ENCODE data around the gene CBFA2T2. TPM values are rescaled to one million over a fixed set of nuclear protein-coding genes. Genes with fewer than 3 reads are reported as not detected.

Gene CBFA2T2
- total and polyA plus RNA-seq, 2 experiments from 2014 or later = 29.2 to 33.1 TPM

GRCh38 chr20:33654680-33655161, 164.8 kb downstream of the CBFA2T2 start:
- Histone ChIP-seq H4K20me1 (ENCODE audit: insufficient read depth, poor library complexity, severe bottlenecking) (no peaks in the 10 kb centered on the region), H3K9me2 (replicated peaks; ENCODE audit: insufficient read depth) (no peaks in the 10 kb centered on the region), H3K79me2 (no peaks in the 10 kb centered on the region), H3K9me3 (ENCODE audit: low read depth) (no peaks in the 10 kb centered on the region), H3K4me3 (no peak overlapping the region), H3K27me3 (no peaks in the 10 kb centered on the region), H2AFZ (no peak overlapping the region), H3K36me3 (replicated peaks; ENCODE audit: insufficient read depth, low read depth) (no peaks in the 10 kb centered on the region), H3K27ac (peak overlapping the region; percentile 93), H3K4me1 (ENCODE audit: insufficient read depth) (peaks cover 26% of the 10 kb centered on the region), H3K4me2 (peak overlapping the region; percentile 46)
- TF ChIP-seq EZH2phosphoT487 (IDR thresholded peaks at IDR 0.05; ENCODE audit: low read depth, severe bottlenecking, unreplicated experiment) (no peak), EZH2 (IDR thresholded peaks at IDR 0.05; ENCODE audit: borderline replicate concordance) (no peak)
- TF ChIP-seq, protein P1, sequence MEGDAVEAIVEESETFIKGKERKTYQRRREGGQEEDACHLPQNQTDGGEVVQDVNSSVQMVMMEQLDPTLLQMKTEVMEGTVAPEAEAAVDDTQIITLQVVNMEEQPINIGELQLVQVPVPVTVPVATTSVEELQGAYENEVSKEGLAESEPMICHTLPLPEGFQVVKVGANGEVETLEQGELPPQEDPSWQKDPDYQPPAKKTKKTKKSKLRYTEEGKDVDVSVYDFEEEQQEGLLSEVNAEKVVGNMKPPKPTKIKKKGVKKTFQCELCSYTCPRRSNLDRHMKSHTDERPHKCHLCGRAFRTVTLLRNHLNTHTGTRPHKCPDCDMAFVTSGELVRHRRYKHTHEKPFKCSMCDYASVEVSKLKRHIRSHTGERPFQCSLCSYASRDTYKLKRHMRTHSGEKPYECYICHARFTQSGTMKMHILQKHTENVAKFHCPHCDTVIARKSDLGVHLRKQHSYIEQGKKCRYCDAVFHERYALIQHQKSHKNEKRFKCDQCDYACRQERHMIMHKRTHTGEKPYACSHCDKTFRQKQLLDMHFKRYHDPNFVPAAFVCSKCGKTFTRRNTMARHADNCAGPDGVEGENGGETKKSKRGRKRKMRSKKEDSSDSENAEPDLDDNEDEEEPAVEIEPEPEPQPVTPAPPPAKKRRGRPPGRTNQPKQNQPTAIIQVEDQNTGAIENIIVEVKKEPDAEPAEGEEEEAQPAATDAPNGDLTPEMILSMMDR (IDR thresholded peaks at IDR 0.05; ENCODE audit: poor library complexity) = no peak
- peak; percentile 60 for DNase-seq (ENCODE audit: low spot score)
- 71% methylated on average over 14 of the region's 14 CpGs for WGBS (ENCODE audit: low lambda C conversion rate, missing lambda C conversion rate)

DNA sequence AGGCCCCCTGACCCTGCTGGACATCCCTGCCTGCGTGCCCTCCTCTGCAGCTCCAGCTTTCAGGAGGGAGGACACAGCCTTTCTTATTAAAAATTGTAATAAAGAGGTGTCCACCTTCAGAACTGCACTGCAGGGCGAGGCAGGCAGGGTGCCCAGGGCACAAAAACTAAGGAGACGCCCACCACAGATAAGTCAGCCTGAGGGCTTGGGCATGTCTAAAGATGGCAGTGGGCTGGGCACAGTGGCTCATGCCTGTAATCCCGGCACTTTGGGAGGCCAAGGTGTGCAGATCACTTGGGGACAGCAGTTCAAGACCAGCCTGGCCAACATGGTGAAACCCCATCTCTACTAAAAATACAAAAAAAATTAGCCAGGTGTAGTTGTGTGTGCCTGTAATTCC, 165.3 kb downstream of the CBFA2T2 start:
- WGBS (ENCODE audit: low lambda C conversion rate, missing lambda C conversion rate) = 81% methylated on average over 4 of the region's 4 CpGs
- H3K27ac ChIP-seq = peak overlapping the region; percentile 93

GRCh38 chr20:33656010-33656782, 166.3 kb downstream of the CBFA2T2 start:
- no peaks in the 10 kb centered on the region for H3K27me3 ChIP-seq
- WGBS (ENCODE audit: low lambda C conversion rate, missing lambda C conversion rate) = over 99% methylated on average over 10 of the region's 10 CpGs
- H3K4me2 ChIP-seq = no peak overlapping the region
- H3K9me3 ChIP-seq (ENCODE audit: low read depth) = no peaks in the 10 kb centered on the region
- H3K4me3 ChIP-seq = no peak overlapping the region
- no peaks in the 10 kb centered on the region for H4K20me1 ChIP-seq (ENCODE audit: insufficient read depth, poor library complexity, severe bottlenecking)
- H3K9me2 ChIP-seq (replicated peaks; ENCODE audit: insufficient read depth) = no peaks in the 10 kb centered on the region
- H3K27ac ChIP-seq = no peak overlapping the region
- H2AFZ ChIP-seq = no peak overlapping the region
- H3K36me3 ChIP-seq (replicated peaks; ENCODE audit: insufficient read depth, low read depth) = no peaks in the 10 kb centered on the region
- H3K79me2 ChIP-seq = no peaks in the 10 kb centered on the region
- TF ChIP-seq EZH2 (IDR thresholded peaks at IDR 0.05; ENCODE audit: borderline replicate concordance) = no peak
- TF ChIP-seq, protein P1 (IDR thresholded peaks at IDR 0.05; ENCODE audit: poor library complexity) = no peak
- DNase-seq (ENCODE audit: low spot score) = no peak
- H3K4me1 ChIP-seq (ENCODE audit: insufficient read depth) = peaks cover 26% of the 10 kb centered on the region

More for the DNA sequence above, 165.3 kb downstream of the CBFA2T2 start:
- H3K4me3 ChIP-seq = no peak overlapping the region
- H4K20me1 ChIP-seq (ENCODE audit: insufficient read depth, poor library complexity, severe bottlenecking) = no peaks in the 10 kb centered on the region
- peaks cover 26% of the 10 kb centered on the region for H3K4me1 ChIP-seq (ENCODE audit: insufficient read depth)
- peak overlapping the region; percentile 46 for H3K4me2 ChIP-seq
- no peaks in the 10 kb centered on the region for H3K9me3 ChIP-seq (ENCODE audit: low read depth)
- no peaks in the 10 kb centered on the region for H3K36me3 ChIP-seq (replicated peaks; ENCODE audit: insufficient read depth, low read depth)
- H3K79me2 ChIP-seq = no peaks in the 10 kb centered on the region
- no peaks in the 10 kb centered on the region for H3K9me2 ChIP-seq (replicated peaks; ENCODE audit: insufficient read depth)
- H3K27me3 ChIP-seq = no peaks in the 10 kb centered on the region
- H2AFZ ChIP-seq = no peak overlapping the region
- TF ChIP-seq, protein P1 (IDR thresholded peaks at IDR 0.05; ENCODE audit: poor library complexity) = no peak
- TF ChIP-seq EZH2phosphoT487 (IDR thresholded peaks at IDR 0.05; ENCODE audit: low read depth, severe bottlenecking, unreplicated experiment) (no peak), EZH2 (IDR thresholded peaks at IDR 0.05; ENCODE audit: borderline replicate concordance) (no peak)
- no peak for DNase-seq (ENCODE audit: low spot score)

Measured in hepatocyte (in vitro differentiated cells).